SK-N-SH (cell line): ENCODE measurements around the gene SLC13A3. TPM values are rescaled to one million over a fixed set of nuclear protein-coding genes. Genes with fewer than 3 reads are reported as not detected.

Experiments
- CTCF ChIA-PET: fragments of 300-600, 350-600 bp; formaldehyde crosslinking; extraction: SDS; loops from one replicate; lab custom pipeline; 2021; lab: Yijun Ruan, JAX
- POLR2A ChIA-PET: fragments of 350-600 bp; sonication (Branson Sonifier 250); formaldehyde crosslinking; extraction: SDS; loops from one replicate; lab custom pipeline; 2020; ENCODE audit warnings: antibody characterized with exemption, inconsistent platforms; lab: Yijun Ruan, JAX
- DNase-seq: peaks from one replicate; pipeline ENCODE4 v3.0.0; 2012
- H2AFZ ChIP-seq: fragments of 200-600 bp; sonication (generic); 2 replicates; pipeline ENCODE4 v1.8.1; 2016; ENCODE audit warnings: antibody characterized with exemption, mild to moderate bottlenecking, low read depth
- H3F3A ChIP-seq: fragments of 200-600 bp; sonication (generic); replicated peaks from 2 replicates; pipeline ENCODE3; 2016; ENCODE audit warnings: antibody characterized with exemption, mild to moderate bottlenecking; ENCODE audit not compliant: insufficient read depth
- H3K27ac ChIP-seq, 2 experiments: fragments of 200-500 bp in 1 of 2; fragments of 200-600 bp in 1 of 2; sonication (Bioruptor generic) in 1 of 2; sonication (generic), shearing (Covaris generic) in 1 of 2; 2 replicates each; pipeline versions ENCODE4 v1.5.1 to v1.6.1; 2014 to 2016; ENCODE audit warnings: low read depth in 2 of 2, inconsistent platforms in 1 of 2, low read length in 1 of 2, mild to moderate bottlenecking in 1 of 2, mixed read lengths in 1 of 2
- H3K27me3 ChIP-seq: fragments of 200-600 bp; sonication (generic), shearing (Covaris generic); 2 replicates; pipeline ENCODE4 v1.6.1; 2016; ENCODE audit warnings: mixed run types; ENCODE audit not compliant: insufficient read depth
- H3K36me3 ChIP-seq, 2 experiments: fragments of 200-500 bp in 1 of 2; fragments of 200-600 bp in 1 of 2; sonication (Bioruptor generic) in 1 of 2; sonication (generic) in 1 of 2; replicated peaks in 1 of 2; 2 replicates each; pipeline versions ENCODE3 to v1.5.1; 2014 to 2016; ENCODE audit warnings: low read length in 1 of 2, mild to moderate bottlenecking in 1 of 2; ENCODE audit not compliant: insufficient read depth in 2 of 2, control insufficient read depth in 1 of 2
- H3K4me1 ChIP-seq, 2 experiments: fragments of 200-500 bp in 1 of 2; fragments of 200-600 bp in 1 of 2; sonication (Bioruptor generic) in 1 of 2; sonication (generic), shearing (Covaris generic) in 1 of 2; 2 replicates each; pipeline versions ENCODE4 v1.5.1 to v1.6.1; 2014 to 2016; ENCODE audit warnings: low read depth in 1 of 2, low read length in 1 of 2, mixed run types in 1 of 2; ENCODE audit not compliant: insufficient read depth in 2 of 2, control insufficient read depth in 1 of 2
- H3K4me2 ChIP-seq: fragments of 200-600 bp; sonication (generic), shearing (Covaris generic); 2 replicates; pipeline ENCODE4 v1.6.1; 2017; ENCODE audit warnings: mixed run types
- H3K4me3 ChIP-seq, 2 experiments: fragments of 200-500 bp in 1 of 2; fragments of 200-600 bp in 1 of 2; sonication (Bioruptor generic) in 1 of 2; sonication (generic), shearing (Covaris generic) in 1 of 2; 2 replicates each; pipeline versions ENCODE4 v1.5.1 to v1.8.1; 2014 to 2016; ENCODE audit warnings: low read depth in 2 of 2, inconsistent platforms in 1 of 2, low read length in 1 of 2, mild to moderate bottlenecking in 1 of 2, mixed read lengths in 1 of 2, moderate library complexity in 1 of 2
- H3K79me2 ChIP-seq: fragments of 200-600 bp; sonication (generic); 2 replicates; pipeline ENCODE4 v1.8.1; 2017; ENCODE audit warnings: mild to moderate bottlenecking; ENCODE audit not compliant: insufficient read depth
- H3K9ac ChIP-seq: fragments of 200-600 bp; sonication (generic); 2 replicates; pipeline ENCODE4 v1.6.1; 2017; ENCODE audit warnings: mixed run types
- H3K9me2 ChIP-seq: fragments of 200-600 bp; sonication (generic); 2 replicates; pipeline ENCODE4 v1.6.1; 2017; ENCODE audit warnings: mixed run types
- H3K9me3 ChIP-seq: fragments of 200-600 bp; sonication (generic); 2 replicates; pipeline ENCODE4 v1.6.1; 2017; ENCODE audit warnings: mixed run types, mild to moderate bottlenecking, moderate library complexity
- H4K20me1 ChIP-seq: fragments of 200-600 bp; sonication (generic); 2 replicates; pipeline ENCODE4 v1.6.1; 2017; ENCODE audit warnings: mild to moderate bottlenecking, mixed run types; ENCODE audit not compliant: insufficient read depth
- CHD2 ChIP-seq: fragments of 150-350 bp; IDR thresholded peaks from 2 replicates; pipeline ENCODE4 v1.6.1; 2018; ENCODE audit warnings: low read length; ENCODE audit not compliant: partially characterized antibody
- EP300 ChIP-seq, 2 experiments: IDR thresholded peaks; 2 replicates each; pipeline versions ENCODE4 v1.4.0 to v1.6.1; 2012; ENCODE audit warnings: borderline replicate concordance in 1 of 2, low read depth in 1 of 2, low read length in 1 of 2
- EZH2phosphoT487 ChIP-seq: fragments of 200-600 bp; sonication (generic); IDR thresholded peaks from 2 replicates; pipeline ENCODE4 v1.6.1; 2017; ENCODE audit warnings: low read depth, mixed run types, mild to moderate bottlenecking, antibody characterized with exemption, moderate library complexity, borderline replicate concordance
- FOSL2 ChIP-seq: IDR thresholded peaks from 2 replicates; pipeline ENCODE4 v1.4.0; 2012; ENCODE audit warnings: low read depth, mild to moderate bottlenecking, moderate library complexity, borderline replicate concordance
- FOXJ3 ChIP-seq: sonication (generic); formaldehyde crosslinking; IDR thresholded peaks from 2 replicates; pipeline ENCODE4 v1.5.1; 2020; ENCODE audit warnings: mild to moderate bottlenecking, missing genetic modification reagents
- FOXM1 ChIP-seq: IDR thresholded peaks from 2 replicates; pipeline ENCODE4 v1.4.0; 2012; ENCODE audit warnings: low read depth, mild to moderate bottlenecking
- GATA2 ChIP-seq: sonication (generic); formaldehyde crosslinking; IDR thresholded peaks from 2 replicates; pipeline ENCODE4 v1.5.0; 2020; ENCODE audit warnings: mild to moderate bottlenecking, missing genetic modification reagents
- MEF2A ChIP-seq: IDR thresholded peaks from 2 replicates; pipeline ENCODE4 v1.4.0; 2012; ENCODE audit warnings: low read depth, borderline replicate concordance
- NRF1 ChIP-seq: IDR thresholded peaks from 2 replicates; pipeline ENCODE4 v1.6.1; 2012; ENCODE audit warnings: low read depth, mild to moderate bottlenecking, low read length
- RAD21 ChIP-seq: IDR thresholded peaks from 2 replicates; pipeline ENCODE4 v1.6.1; 2012; ENCODE audit warnings: mild to moderate bottlenecking, low read length
- RCOR1 ChIP-seq: fragments of 150-350 bp; IDR thresholded peaks from 2 replicates; pipeline ENCODE4 v1.6.1; 2017; ENCODE audit warnings: antibody characterized with exemption, low read length
- TCF12 ChIP-seq: IDR thresholded peaks from 2 replicates; pipeline ENCODE4 v1.4.0; 2012
- YY1 ChIP-seq: IDR thresholded peaks from 2 replicates; pipeline ENCODE4 v1.4.0; 2012; ENCODE audit warnings: low read depth, mild to moderate bottlenecking
- WGBS: methylation state at CpG from one replicate; pipeline ENCODE4 v1.1.6; 2017; ENCODE audit warnings: low lambda C conversion rate; 5-methylcytosine and 5-hydroxymethylcytosine counted together
- polyA plus RNA-seq, 3 experiments: library from polyadenylated mRNA; depleted of rRNA; stranded (reverse); fragments of >200 nt; gene quantifications; 2 replicates each; pipeline ENCODE4 v1.2.3, GENCODE V29; 2012
- TF ChIP-seq, protein P1 (sequence below): fragments of 150-350 bp; IDR thresholded peaks from 2 replicates; pipeline ENCODE4 v1.6.1; 2016; ENCODE audit warnings: mild to moderate bottlenecking, low read depth, low read length
- TF ChIP-seq, protein P2 (sequence below): IDR thresholded peaks from 2 replicates; pipeline ENCODE4 v1.6.1; 2012; ENCODE audit warnings: mild to moderate bottlenecking, low read depth, low read length, moderate library complexity
- TF ChIP-seq, protein P3 (sequence below): IDR thresholded peaks from 2 replicates; pipeline ENCODE4 v1.4.0; 2012; ENCODE audit warnings: low read depth, borderline replicate concordance
- TF ChIP-seq, protein P4 (sequence below): IDR thresholded peaks from 2 replicates; pipeline ENCODE4; 2012

The SLC13A3 gene
- polyA plus RNA-seq, 1 of the 3 experiments (the other 2 are of a cell fraction) = 0.10 TPM

DNA sequence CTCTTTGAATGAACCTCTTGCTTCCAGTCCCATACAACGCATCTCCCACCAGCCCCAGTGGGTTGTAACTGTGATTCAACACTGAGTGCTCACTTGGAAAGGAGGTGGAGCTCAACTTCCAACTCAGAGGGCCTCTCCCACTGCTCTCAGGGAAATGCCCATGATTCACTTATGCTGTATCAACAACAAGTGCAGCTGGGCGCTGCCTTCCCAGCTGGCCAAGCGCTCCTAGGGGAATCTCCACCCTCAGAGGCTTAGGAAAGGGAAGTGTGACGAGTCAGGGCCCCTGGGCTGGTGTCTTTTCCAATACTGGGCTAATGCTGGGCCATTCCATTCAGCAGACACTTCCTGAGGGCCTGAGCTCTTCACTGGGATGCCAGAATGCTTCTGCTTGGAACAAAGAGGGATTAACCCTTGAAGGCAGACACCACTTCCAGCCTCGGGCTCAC, 92.7 kb downstream of the SLC13A3 start:
- WGBS = 73% methylated on average over 2 of the region's 5 CpGs
- POLR2A ChIA-PET = no interaction called here
- Histone ChIP-seq H3K9ac (no peak overlapping the region), H3K9me2 (no peaks in the 10 kb centered on the region), H4K20me1 (no peaks in the 10 kb centered on the region), H3K4me3 (no peak overlapping the region), H2AFZ (peak overlapping the region; percentile 66; the same call in 1 of the 2 replicates), H3K4me2 (no peak overlapping the region), H3K4me1 (peaks cover 0 to 9% of the 10 kb centered on the region in 2 experiments; a peak in 1 of 4 replicates), H3K36me3 (no peaks in the 10 kb centered on the region), H3F3A (no peaks in the 10 kb centered on the region), H3K79me2 (no peaks in the 10 kb centered on the region), H3K9me3 (no peaks in the 10 kb centered on the region), H3K27me3 (no peaks in the 10 kb centered on the region; the same call in 1 of the 2 replicates), H3K27ac (no peak overlapping the region)
- DNase-seq = no peak
- CTCF ChIA-PET = interaction anchor here (1.1 to 9.0 kb wide), 5 partner anchors 8 to 127 kb away, joined by 5 to 102 read pairs (median 6); partner anchors contain the start of gene OCSTAMP
- TF ChIP-seq RCOR1 (no peak), TCF12 (peak; percentile 35; the same call in 1 of the 2 replicates), GATA2 (CRISPR knock-in tag) (no peak), YY1 (no peak), CHD2 (no peak), FOSL2 (peak; percentile 6; the same call in 1 of the 2 replicates)
- TF ChIP-seq, protein P1, sequence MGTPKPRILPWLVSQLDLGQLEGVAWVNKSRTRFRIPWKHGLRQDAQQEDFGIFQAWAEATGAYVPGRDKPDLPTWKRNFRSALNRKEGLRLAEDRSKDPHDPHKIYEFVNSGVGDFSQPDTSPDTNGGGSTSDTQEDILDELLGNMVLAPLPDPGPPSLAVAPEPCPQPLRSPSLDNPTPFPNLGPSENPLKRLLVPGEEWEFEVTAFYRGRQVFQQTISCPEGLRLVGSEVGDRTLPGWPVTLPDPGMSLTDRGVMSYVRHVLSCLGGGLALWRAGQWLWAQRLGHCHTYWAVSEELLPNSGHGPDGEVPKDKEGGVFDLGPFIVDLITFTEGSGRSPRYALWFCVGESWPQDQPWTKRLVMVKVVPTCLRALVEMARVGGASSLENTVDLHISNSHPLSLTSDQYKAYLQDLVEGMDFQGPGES = no peak

- CTCF ChIA-PET = interaction anchor here (0.9 to 9.0 kb wide), 2 partner anchors 13 to 124 kb away, joined by 3 to 102 read pairs; no protein-coding TSS in a partner anchor
- no peak overlapping the region for H3K4me2 ChIP-seq
Measured at GRCh38 chr20:46557231-46557956, 93.9 kb downstream of the SLC13A3 start.

More at GRCh38 chr20:46557231-46557956, 93.9 kb downstream of the SLC13A3 start:
- Histone ChIP-seq H2AFZ (no peak overlapping the region), H3K27ac (no peak overlapping the region), H3F3A (no peaks in the 10 kb centered on the region), H4K20me1 (no peaks in the 10 kb centered on the region), H3K79me2 (no peaks in the 10 kb centered on the region), H3K36me3 (no peaks in the 10 kb centered on the region)
- POLR2A ChIA-PET = no interaction called here
- TF ChIP-seq EP300 (IDR thresholded peaks at IDR 0.05; ENCODE audit: borderline replicate concordance in 1 of 2, low read depth in 1 of 2, low read length in 1 of 2) (no peak), NRF1 (no peak), FOXM1 (no peak), FOXJ3 (no peak), MEF2A (no peak), EZH2phosphoT487 (no peak), RAD21 (no peak)
- TF ChIP-seq, protein P2, sequence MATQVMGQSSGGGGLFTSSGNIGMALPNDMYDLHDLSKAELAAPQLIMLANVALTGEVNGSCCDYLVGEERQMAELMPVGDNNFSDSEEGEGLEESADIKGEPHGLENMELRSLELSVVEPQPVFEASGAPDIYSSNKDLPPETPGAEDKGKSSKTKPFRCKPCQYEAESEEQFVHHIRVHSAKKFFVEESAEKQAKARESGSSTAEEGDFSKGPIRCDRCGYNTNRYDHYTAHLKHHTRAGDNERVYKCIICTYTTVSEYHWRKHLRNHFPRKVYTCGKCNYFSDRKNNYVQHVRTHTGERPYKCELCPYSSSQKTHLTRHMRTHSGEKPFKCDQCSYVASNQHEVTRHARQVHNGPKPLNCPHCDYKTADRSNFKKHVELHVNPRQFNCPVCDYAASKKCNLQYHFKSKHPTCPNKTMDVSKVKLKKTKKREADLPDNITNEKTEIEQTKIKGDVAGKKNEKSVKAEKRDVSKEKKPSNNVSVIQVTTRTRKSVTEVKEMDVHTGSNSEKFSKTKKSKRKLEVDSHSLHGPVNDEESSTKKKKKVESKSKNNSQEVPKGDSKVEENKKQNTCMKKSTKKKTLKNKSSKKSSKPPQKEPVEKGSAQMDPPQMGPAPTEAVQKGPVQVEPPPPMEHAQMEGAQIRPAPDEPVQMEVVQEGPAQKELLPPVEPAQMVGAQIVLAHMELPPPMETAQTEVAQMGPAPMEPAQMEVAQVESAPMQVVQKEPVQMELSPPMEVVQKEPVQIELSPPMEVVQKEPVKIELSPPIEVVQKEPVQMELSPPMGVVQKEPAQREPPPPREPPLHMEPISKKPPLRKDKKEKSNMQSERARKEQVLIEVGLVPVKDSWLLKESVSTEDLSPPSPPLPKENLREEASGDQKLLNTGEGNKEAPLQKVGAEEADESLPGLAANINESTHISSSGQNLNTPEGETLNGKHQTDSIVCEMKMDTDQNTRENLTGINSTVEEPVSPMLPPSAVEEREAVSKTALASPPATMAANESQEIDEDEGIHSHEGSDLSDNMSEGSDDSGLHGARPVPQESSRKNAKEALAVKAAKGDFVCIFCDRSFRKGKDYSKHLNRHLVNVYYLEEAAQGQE = no peak
- TF ChIP-seq, protein P3, sequence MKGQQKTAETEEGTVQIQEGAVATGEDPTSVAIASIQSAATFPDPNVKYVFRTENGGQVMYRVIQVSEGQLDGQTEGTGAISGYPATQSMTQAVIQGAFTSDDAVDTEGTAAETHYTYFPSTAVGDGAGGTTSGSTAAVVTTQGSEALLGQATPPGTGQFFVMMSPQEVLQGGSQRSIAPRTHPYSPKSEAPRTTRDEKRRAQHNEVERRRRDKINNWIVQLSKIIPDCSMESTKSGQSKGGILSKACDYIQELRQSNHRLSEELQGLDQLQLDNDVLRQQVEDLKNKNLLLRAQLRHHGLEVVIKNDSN = no peak
- TF ChIP-seq, protein P4, sequence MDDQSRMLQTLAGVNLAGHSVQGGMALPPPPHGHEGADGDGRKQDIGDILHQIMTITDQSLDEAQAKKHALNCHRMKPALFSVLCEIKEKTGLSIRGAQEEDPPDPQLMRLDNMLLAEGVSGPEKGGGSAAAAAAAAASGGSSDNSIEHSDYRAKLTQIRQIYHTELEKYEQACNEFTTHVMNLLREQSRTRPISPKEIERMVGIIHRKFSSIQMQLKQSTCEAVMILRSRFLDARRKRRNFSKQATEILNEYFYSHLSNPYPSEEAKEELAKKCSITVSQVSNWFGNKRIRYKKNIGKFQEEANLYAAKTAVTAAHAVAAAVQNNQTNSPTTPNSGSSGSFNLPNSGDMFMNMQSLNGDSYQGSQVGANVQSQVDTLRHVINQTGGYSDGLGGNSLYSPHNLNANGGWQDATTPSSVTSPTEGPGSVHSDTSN = no peak
- TF ChIP-seq, all 33 proteins: peak for 0
- Histone ChIP-seq H3K4me1 (peaks cover 0 to 8% of the 10 kb centered on the region in 2 experiments; a peak in 1 of 4 replicates), H3K4me3 (no peak overlapping the region), H3K9me3 (no peaks in the 10 kb centered on the region), H3K9ac (no peak overlapping the region), H3K9me2 (no peaks in the 10 kb centered on the region), H3K27me3 (no peaks in the 10 kb centered on the region; the same call in 1 of the 2 replicates)
- DNase-seq = no peak
- 60% methylated on average over 8 of the region's 8 CpGs for WGBS
